HEK293T (cell line): ENCODE results near the gene PTCH2.

Source experiments
- ARNT ChIP-seq: fragments of 450-650 bp; IDR thresholded peaks from 2 replicates; pipeline ENCODE4 v1.6.1; 2017; ENCODE audit warnings: mild to moderate bottlenecking
- BHLHE40 ChIP-seq: fragments of 450-650 bp; IDR thresholded peaks from 2 replicates; pipeline ENCODE4 v1.6.1; 2016; ENCODE audit warnings: mild to moderate bottlenecking, moderate library complexity, borderline replicate concordance
- CTBP1 ChIP-seq: fragments of 450-650 bp; IDR thresholded peaks from 2 replicates; pipeline ENCODE4 v1.6.1; 2016; ENCODE audit warnings: borderline replicate concordance
- ELF4 ChIP-seq: fragments of 450-650 bp; IDR thresholded peaks from 2 replicates; pipeline ENCODE4 v1.6.1; 2017; ENCODE audit warnings: antibody characterized with exemption
- FOXA1 ChIP-seq: fragments of 450-650 bp; IDR thresholded peaks from 2 replicates; pipeline ENCODE4 v1.6.1; 2016; ENCODE audit warnings: mild to moderate bottlenecking
- FOXK2 ChIP-seq: fragments of 450-650 bp; IDR thresholded peaks from 2 replicates; pipeline ENCODE4 v1.6.1; 2016; ENCODE audit warnings: mild to moderate bottlenecking
- FOXM1 ChIP-seq: fragments of 450-650 bp; IDR thresholded peaks from 2 replicates; pipeline ENCODE4 v1.6.1; 2017; ENCODE audit warnings: mild to moderate bottlenecking, borderline replicate concordance
- HDGF ChIP-seq: fragments of 450-650 bp; IDR thresholded peaks from 2 replicates; pipeline ENCODE4 v1.6.1; 2017; ENCODE audit warnings: antibody characterized with exemption, borderline replicate concordance
- LEF1 ChIP-seq: fragments of 450-650 bp; IDR thresholded peaks from 2 replicates; pipeline ENCODE4 v1.6.1; 2017; ENCODE audit warnings: mild to moderate bottlenecking, borderline replicate concordance
- PKNOX1 ChIP-seq: fragments of 450-650 bp; IDR thresholded peaks from 2 replicates; pipeline ENCODE4 v1.6.1; 2016
- SP1 ChIP-seq: fragments of 450-650 bp; IDR thresholded peaks from 2 replicates; pipeline ENCODE4 v1.6.1; 2017
- SUZ12 ChIP-seq: fragments of 450-650 bp; IDR thresholded peaks from 2 replicates; pipeline ENCODE4 v1.6.1; 2016; ENCODE audit warnings: mild to moderate bottlenecking
- TARDBP ChIP-seq: fragments of 450-650 bp; IDR thresholded peaks from 2 replicates; pipeline ENCODE4 v1.6.1; 2016
- ZNF384 ChIP-seq: fragments of 450-650 bp; IDR thresholded peaks from 2 replicates; pipeline ENCODE4 v1.6.1; 2016

GRCh38 chr1:44874155-44874554 lies 31.1 kb upstream of the PTCH2 start:
- no peak for TF ChIP-seq FOXM1
- no peak for TF ChIP-seq FOXA1
- TF ChIP-seq FOXK2 = no peak
- TF ChIP-seq CTBP1 = no peak
- no peak for TF ChIP-seq HDGF
- no peak for TF ChIP-seq ARNT
- no peak for TF ChIP-seq SP1
- TF ChIP-seq PKNOX1 = no peak
- no peak for TF ChIP-seq SUZ12
- no peak for TF ChIP-seq ZNF384
- no peak for TF ChIP-seq LEF1
- no peak for TF ChIP-seq BHLHE40
- TF ChIP-seq ELF4 = no peak
- no peak for TF ChIP-seq TARDBP
